Activated gamma-delta T cell treated with anti-CD3 and anti-CD28 coated beads, Interleukin-2, amount 50 U/mL, for 16 hours (primary cell): ENCODE measurements around the gene SCAMP5.

Experiments used
- DNase-seq: peaks from one replicate; pipeline ENCODE4 v3.0.0-alpha.2; 2020; ENCODE audit warnings: low read depth

Gene SCAMP5

GRCh38 chr15:75070674-75071073 lies 75.3 kb downstream of the SCAMP5 start:
- DNase-seq: no peak
